Gastrocnemius medialis (tissue), 4 donors: Measurements from ENCODE around the gene TLR1.

Experiments
- POLR2A ChIP-seq, 2 donors: fragments of 450-650 bp; IDR thresholded peaks; one replicate each; pipeline ENCODE4 v1.6.1; 2017; ENCODE audit warnings: antibody characterized with exemption in 2 of 2, mild to moderate bottlenecking in 2 of 2, moderate library complexity in 2 of 2
- TF ChIP-seq, protein P1 (sequence below), 5 experiments: fragments of 450-650 bp in 3 of 5; fragments of 200-600 bp in 2 of 5; sonication (generic) in 2 of 5; IDR thresholded peaks in 4 of 5; conservative IDR thresholded peaks in 1 of 5; 1 replicate in 4 of 5; 2 replicates in 1 of 5; pipeline ENCODE4 v1.5.1; 2016 to 2019; ENCODE audit warnings: antibody characterized with exemption in 5 of 5, mild to moderate bottlenecking in 3 of 5, moderate library complexity in 3 of 5

DNA sequence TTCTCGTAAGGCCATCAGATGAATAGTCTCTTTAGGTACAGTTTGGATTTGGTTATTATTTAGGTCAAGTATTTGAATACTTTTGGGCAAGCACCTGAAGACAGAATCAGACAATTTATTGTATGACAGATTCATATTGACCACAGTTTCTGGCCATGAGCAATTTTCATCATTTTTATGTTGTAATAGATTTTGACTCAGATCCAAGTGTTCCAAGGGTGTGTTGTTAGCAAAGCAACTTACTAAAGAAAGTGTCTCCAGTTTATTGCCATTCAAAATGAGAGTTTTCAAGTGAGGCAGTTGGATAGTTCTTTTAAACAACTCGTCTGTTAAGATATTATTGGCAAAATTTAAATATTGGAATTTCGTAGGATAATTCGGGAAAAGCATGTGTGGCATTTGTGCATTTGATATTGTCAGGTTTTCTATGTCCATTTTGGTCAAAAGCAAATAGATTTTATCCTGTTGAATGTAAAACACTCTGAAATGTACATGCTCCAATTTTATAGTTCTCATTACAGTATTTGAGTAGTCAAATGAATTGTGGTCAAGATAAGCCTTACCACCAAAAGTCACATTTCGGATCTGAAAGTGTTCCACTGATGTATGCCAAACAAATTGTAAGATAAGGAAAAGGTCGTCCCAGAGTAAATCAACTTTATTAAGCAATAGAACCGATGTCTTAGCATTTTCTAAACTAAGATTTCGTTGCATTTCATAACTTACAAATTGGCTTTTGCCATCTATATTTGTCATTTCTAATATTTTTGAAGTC, 30.2 kb downstream of the TLR1 start:
- TF ChIP-seq, protein P1, sequence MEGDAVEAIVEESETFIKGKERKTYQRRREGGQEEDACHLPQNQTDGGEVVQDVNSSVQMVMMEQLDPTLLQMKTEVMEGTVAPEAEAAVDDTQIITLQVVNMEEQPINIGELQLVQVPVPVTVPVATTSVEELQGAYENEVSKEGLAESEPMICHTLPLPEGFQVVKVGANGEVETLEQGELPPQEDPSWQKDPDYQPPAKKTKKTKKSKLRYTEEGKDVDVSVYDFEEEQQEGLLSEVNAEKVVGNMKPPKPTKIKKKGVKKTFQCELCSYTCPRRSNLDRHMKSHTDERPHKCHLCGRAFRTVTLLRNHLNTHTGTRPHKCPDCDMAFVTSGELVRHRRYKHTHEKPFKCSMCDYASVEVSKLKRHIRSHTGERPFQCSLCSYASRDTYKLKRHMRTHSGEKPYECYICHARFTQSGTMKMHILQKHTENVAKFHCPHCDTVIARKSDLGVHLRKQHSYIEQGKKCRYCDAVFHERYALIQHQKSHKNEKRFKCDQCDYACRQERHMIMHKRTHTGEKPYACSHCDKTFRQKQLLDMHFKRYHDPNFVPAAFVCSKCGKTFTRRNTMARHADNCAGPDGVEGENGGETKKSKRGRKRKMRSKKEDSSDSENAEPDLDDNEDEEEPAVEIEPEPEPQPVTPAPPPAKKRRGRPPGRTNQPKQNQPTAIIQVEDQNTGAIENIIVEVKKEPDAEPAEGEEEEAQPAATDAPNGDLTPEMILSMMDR (IDR thresholded peaks at IDR 0.05 in 4 of 5, conservative IDR thresholded peaks at IDR 0.05 in 1 of 5), result no peak
- no peak for TF ChIP-seq POLR2A (IDR thresholded peaks at IDR 0.05)
